ENCODE measurements around the gene HDGFL1. TPM values are rescaled to one million over a fixed set of nuclear protein-coding genes. Genes with fewer than 3 reads are reported as not detected.

HDGFL1 gene
- total and polyA plus RNA-seq, 9 donors: 0.05 TPM; not detected in 8

DNA sequence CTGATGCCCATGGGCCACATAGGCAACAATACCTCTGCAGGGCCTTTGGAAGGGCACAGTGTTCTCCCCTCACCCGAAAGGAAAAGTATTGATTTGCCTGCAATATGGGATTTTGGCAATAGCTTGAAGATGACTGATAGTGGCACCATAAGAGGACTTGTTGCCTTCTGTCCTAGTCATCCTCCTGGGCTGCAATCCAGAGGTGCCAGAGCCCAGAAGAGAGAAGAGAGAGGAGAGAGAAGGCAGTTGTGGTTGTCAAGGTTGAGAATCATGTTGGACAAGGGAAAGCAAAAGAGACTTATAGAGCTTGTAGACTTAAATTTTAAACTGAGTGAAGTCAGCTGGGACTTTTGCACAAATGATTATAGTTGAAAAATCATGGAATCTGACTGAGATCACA lies 14.6 kb downstream of the HDGFL1 start:
- H3K4me1 ChIP-seq (ENCODE audit: control insufficient read depth, insufficient read depth, low read length): no peaks in the 10 kb centered on the region
- no peaks in the 10 kb centered on the region for H3K36me3 ChIP-seq (ENCODE audit: control insufficient read depth, insufficient read depth, low read length)
- no peak for DNase-seq
- H3K27me3 ChIP-seq (ENCODE audit: control insufficient read depth, insufficient read depth, low read length): no peaks in the 10 kb centered on the region
- H3K27ac ChIP-seq (ENCODE audit: low read length): no peak overlapping the region
- no CpG with 5 or more reads among the region's 1 CpG for WGBS (ENCODE audit: insufficient coverage)
- no peaks in the 10 kb centered on the region for H3K9me3 ChIP-seq (replicated peaks; ENCODE audit: control insufficient read depth, low read depth, low read length)
- H3K4me3 ChIP-seq (ENCODE audit: low read length): no peak overlapping the region

DNA sequence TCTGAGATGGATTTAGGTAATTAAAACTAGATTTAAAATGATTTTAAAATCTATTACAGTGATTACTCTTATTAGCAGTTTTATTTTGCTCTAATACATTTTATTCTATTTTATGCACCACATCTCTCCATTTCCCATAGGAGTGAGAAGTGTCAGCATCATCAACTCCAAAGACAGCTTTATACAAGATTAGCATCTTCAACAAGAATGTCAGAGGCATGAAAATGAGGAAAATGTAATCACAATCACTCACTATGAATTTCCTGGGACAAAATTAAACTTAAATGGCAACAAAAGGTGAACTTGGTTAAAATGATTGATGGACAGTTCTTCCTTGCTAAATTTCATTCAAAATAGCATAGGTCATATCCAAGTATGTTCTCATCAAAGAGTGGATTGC lies 19.8 kb downstream of the HDGFL1 start:
- no peaks in the 10 kb centered on the region for H3K36me3 ChIP-seq (ENCODE audit: control insufficient read depth, insufficient read depth, low read length)
- H3K27ac ChIP-seq (ENCODE audit: low read length): no peak overlapping the region
- no peak for DNase-seq
- H3K9me3 ChIP-seq (replicated peaks; ENCODE audit: control insufficient read depth, low read depth, low read length): no peaks in the 10 kb centered on the region
- no peak overlapping the region for H3K4me3 ChIP-seq (ENCODE audit: low read length)
- H3K4me1 ChIP-seq (ENCODE audit: control insufficient read depth, insufficient read depth, low read length): no peaks in the 10 kb centered on the region
- no peaks in the 10 kb centered on the region for H3K27me3 ChIP-seq (ENCODE audit: control insufficient read depth, insufficient read depth, low read length)

DNA sequence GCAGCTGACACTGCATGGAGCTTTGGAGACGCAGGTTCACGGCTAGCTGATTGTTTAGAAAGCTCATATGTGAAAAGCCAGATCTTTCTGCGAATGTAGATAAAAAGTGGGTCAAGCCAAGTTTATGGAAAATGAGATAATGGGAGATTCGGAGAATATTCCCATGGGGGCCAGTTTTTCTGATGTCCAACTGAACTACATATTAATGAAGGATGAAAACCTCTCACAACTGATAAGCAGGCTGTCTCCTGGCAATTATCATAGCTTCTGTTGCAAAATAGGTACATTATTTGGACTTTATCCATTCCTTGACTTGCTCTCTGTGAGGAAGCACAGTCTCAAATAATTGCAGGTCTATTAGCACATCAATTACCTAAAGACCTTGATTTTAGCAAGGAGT lies 21.1 kb downstream of the HDGFL1 start:
- 88% methylated on average over 2 of the region's 4 CpGs for WGBS (ENCODE audit: insufficient coverage)
- DNase-seq: peak; percentile 8
- H3K9me3 ChIP-seq (replicated peaks; ENCODE audit: control insufficient read depth, low read depth, low read length): no peaks in the 10 kb centered on the region
- no peak overlapping the region for H3K4me3 ChIP-seq (ENCODE audit: low read length)
- H3K27ac ChIP-seq (ENCODE audit: low read length): no peak overlapping the region
- no peaks in the 10 kb centered on the region for H3K27me3 ChIP-seq (ENCODE audit: control insufficient read depth, insufficient read depth, low read length)
- no peaks in the 10 kb centered on the region for H3K36me3 ChIP-seq (ENCODE audit: control insufficient read depth, insufficient read depth, low read length)
- H3K4me1 ChIP-seq (ENCODE audit: control insufficient read depth, insufficient read depth, low read length): no peaks in the 10 kb centered on the region

DNA sequence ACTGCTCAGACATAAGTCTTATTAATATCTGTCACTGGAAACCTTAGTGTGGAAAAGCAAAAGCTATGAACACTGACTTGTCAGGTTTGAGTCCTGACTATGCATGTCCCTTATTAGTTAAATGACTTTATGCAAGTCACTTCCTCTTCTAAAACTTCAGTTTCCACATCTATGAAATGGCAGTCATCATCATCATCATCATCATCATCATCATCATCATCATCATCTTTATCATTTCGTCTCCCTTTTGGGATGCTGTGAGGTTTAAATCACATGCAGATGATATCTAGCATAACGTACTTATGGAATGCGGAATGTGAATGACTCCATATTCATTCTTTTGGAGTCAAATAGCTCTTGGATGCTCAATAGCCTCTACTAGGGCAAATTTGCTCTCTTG lies 24.5 kb downstream of the HDGFL1 start:
- no peaks in the 10 kb centered on the region for H3K36me3 ChIP-seq (ENCODE audit: control insufficient read depth, insufficient read depth, low read length)
- no CpG with 5 or more reads among the region's 3 CpGs for WGBS (ENCODE audit: insufficient coverage)
- H3K4me1 ChIP-seq (ENCODE audit: control insufficient read depth, insufficient read depth, low read length): peaks cover 4% of the 10 kb centered on the region
- H3K27ac ChIP-seq (ENCODE audit: low read length): no peak overlapping the region
- H3K9me3 ChIP-seq (replicated peaks; ENCODE audit: control insufficient read depth, low read depth, low read length): no peaks in the 10 kb centered on the region
- no peak for DNase-seq
- H3K4me3 ChIP-seq (ENCODE audit: low read length): no peak overlapping the region
- H3K27me3 ChIP-seq (ENCODE audit: control insufficient read depth, insufficient read depth, low read length): no peaks in the 10 kb centered on the region

DNA sequence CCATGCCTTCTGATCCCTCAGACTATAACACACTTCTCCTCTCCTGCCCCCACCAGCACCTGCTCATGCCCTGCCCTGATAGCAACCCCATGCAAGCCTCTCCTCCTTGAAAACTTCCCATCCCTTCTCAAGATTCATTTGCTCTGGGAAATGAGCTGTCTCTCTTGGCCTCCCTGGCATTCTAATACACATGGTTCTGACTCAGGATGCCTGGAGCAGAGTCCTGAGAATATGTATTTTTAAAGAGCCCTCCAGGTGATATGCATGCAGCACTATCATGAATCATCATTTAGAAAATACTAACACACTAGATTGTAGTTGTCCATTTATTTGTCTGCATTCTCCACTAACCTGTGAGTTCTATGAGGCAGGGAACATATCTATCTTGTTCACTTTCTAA lies 26.6 kb downstream of the HDGFL1 start:
- no peak for DNase-seq
- Histone ChIP-seq H3K4me3 (ENCODE audit: low read length) (no peak overlapping the region), H3K9me3 (replicated peaks; ENCODE audit: control insufficient read depth, low read depth, low read length) (no peaks in the 10 kb centered on the region), H3K27me3 (ENCODE audit: control insufficient read depth, insufficient read depth, low read length) (no peaks in the 10 kb centered on the region), H3K36me3 (ENCODE audit: control insufficient read depth, insufficient read depth, low read length) (no peaks in the 10 kb centered on the region), H3K4me1 (ENCODE audit: control insufficient read depth, insufficient read depth, low read length) (peaks cover 4% of the 10 kb centered on the region), H3K27ac (ENCODE audit: low read length) (no peak overlapping the region)

DNA sequence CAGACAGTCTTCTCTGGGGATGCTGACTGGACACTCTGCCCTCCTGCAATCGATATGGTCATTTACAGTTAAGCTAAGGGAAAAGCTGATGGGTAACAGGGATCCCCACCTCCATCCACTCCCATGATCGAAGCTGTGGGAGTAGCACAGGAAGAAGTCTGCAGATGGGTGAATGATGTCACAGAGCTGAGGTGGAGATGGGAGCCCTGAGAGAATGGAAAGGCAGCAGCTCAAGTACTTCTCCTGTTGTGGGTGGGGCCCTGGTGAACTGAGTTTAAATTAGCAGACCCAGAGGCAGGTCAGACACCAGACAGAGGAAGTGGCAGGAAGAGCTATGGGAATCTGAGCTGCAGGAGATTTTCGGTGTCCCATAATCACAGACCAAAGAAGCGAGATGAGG lies 29.0 kb downstream of the HDGFL1 start:
- peak; percentile 69 for DNase-seq
- H3K4me1 ChIP-seq (ENCODE audit: control insufficient read depth, insufficient read depth, low read length): peaks cover 4% of the 10 kb centered on the region
- H3K27me3 ChIP-seq (ENCODE audit: control insufficient read depth, insufficient read depth, low read length): no peaks in the 10 kb centered on the region
- 80% methylated on average over 2 of the region's 4 CpGs for WGBS (ENCODE audit: insufficient coverage)
- no peak overlapping the region for H3K27ac ChIP-seq (ENCODE audit: low read length)
- no peaks in the 10 kb centered on the region for H3K9me3 ChIP-seq (replicated peaks; ENCODE audit: control insufficient read depth, low read depth, low read length)
- H3K4me3 ChIP-seq (ENCODE audit: low read length): no peak overlapping the region
- no peaks in the 10 kb centered on the region for H3K36me3 ChIP-seq (ENCODE audit: control insufficient read depth, insufficient read depth, low read length)

DNA sequence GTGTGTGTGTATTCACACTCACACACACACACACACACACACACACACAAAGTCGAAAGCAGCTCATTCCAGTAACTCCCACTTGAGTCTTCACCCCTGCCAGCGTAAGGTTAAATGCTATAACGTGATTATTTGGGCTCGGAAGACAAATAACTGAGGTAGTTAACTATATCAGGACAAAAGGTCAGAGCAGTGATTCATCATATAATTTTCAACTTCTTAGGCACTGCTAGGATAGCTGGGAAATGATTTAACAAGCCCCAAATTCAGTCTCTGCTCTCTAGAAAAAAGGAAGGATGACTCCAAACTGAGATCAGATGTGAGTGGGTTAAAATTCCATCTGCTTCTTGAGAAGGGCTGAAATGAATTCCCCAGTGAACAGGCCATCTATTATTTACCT lies 30.7 kb downstream of the HDGFL1 start:
- no CpG with 5 or more reads among the region's 4 CpGs for WGBS (ENCODE audit: insufficient coverage)
- no peaks in the 10 kb centered on the region for H3K27me3 ChIP-seq (ENCODE audit: control insufficient read depth, insufficient read depth, low read length)

DNA sequence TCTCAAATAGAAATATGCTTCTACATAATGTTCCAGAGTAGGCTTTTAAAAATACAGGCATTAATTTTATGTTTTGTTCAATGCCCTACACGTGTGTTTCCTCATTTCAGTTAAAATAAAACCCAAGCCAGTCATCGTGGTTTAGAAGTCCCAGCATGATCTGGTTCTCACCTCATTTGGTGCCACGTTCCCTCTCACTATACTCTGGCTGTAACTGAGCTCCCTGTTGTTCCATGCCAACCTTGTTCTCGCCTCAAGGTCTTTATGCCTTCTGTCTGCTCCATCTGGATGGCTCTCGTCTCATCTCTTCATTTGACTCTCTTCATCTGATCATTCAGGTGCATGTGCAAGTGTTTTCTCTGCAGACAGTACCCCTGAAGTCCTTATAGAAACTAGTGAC lies 32.6 kb downstream of the HDGFL1 start:
- DNase-seq: no peak
- H3K9me3 ChIP-seq (replicated peaks; ENCODE audit: control insufficient read depth, low read depth, low read length): no peaks in the 10 kb centered on the region
- H3K4me1 ChIP-seq (ENCODE audit: control insufficient read depth, insufficient read depth, low read length): peaks cover 4% of the 10 kb centered on the region
- H3K4me3 ChIP-seq (ENCODE audit: low read length): no peak overlapping the region
- no peaks in the 10 kb centered on the region for H3K36me3 ChIP-seq (ENCODE audit: control insufficient read depth, insufficient read depth, low read length)
- H3K27ac ChIP-seq (ENCODE audit: low read length): no peak overlapping the region
- 86% methylated on average over 5 of the region's 5 CpGs for WGBS (ENCODE audit: insufficient coverage)
- H3K27me3 ChIP-seq (ENCODE audit: control insufficient read depth, insufficient read depth, low read length): no peaks in the 10 kb centered on the region

More for the DNA sequence above, 30.7 kb downstream of the HDGFL1 start:
- Histone ChIP-seq H3K4me1 (ENCODE audit: control insufficient read depth, insufficient read depth, low read length) (peaks cover 4% of the 10 kb centered on the region), H3K9me3 (replicated peaks; ENCODE audit: control insufficient read depth, low read depth, low read length) (no peaks in the 10 kb centered on the region), H3K4me3 (ENCODE audit: low read length) (no peak overlapping the region), H3K27ac (ENCODE audit: low read length) (no peak overlapping the region), H3K36me3 (ENCODE audit: control insufficient read depth, insufficient read depth, low read length) (no peaks in the 10 kb centered on the region)
- no peak for DNase-seq

DNA sequence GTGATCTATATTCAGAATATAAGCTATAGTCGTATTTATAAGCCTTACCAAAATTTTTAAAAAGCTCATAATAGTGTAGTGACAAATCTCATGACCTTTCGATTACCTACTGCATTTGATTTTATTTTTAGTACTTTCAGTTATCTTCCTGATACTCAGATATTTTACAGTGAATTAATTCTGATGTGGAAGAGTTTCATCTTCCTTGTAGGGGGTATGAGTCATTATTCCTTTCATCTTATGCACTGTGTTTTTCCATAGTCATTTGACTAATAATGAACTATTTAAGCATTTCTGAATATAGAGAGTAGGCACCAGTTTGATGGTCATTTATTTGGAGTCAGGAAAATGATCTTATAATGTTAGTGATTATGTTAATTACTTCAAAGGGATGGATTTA lies 36.4 kb downstream of the HDGFL1 start:
- DNase-seq: no peak
- WGBS (ENCODE audit: insufficient coverage): no CpG with 5 or more reads among the region's 2 CpGs
- Histone ChIP-seq H3K27ac (ENCODE audit: low read length) (no peak overlapping the region), H3K27me3 (ENCODE audit: control insufficient read depth, insufficient read depth, low read length) (no peaks in the 10 kb centered on the region), H3K36me3 (ENCODE audit: control insufficient read depth, insufficient read depth, low read length) (no peaks in the 10 kb centered on the region), H3K4me1 (ENCODE audit: control insufficient read depth, insufficient read depth, low read length) (no peaks in the 10 kb centered on the region), H3K9me3 (replicated peaks; ENCODE audit: control insufficient read depth, low read depth, low read length) (no peaks in the 10 kb centered on the region), H3K4me3 (ENCODE audit: low read length) (no peak overlapping the region)

DNA sequence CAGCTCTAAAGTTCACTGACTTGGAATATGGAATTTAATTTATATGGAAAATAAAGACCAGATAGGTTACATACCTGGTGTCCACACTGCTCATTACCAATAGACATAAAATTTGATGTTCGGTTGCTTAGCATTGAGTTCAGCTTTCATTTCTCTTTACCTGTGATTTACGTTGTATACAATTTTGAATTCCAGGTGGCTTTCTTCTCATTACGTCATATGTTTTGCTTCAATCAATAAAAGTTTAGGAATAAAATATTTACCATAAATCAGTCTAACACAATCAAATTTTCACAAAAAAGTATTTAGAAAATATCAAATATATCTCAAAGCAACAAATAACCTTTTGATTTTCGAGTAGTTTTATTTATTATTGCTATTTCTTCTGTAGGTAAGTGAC lies 40.8 kb downstream of the HDGFL1 start:
- no peaks in the 10 kb centered on the region for H3K27me3 ChIP-seq (ENCODE audit: control insufficient read depth, insufficient read depth, low read length)
- no peaks in the 10 kb centered on the region for H3K36me3 ChIP-seq (ENCODE audit: control insufficient read depth, insufficient read depth, low read length)
- H3K4me1 ChIP-seq (ENCODE audit: control insufficient read depth, insufficient read depth, low read length): no peaks in the 10 kb centered on the region
- H3K4me3 ChIP-seq (ENCODE audit: low read length): no peak overlapping the region
- WGBS (ENCODE audit: insufficient coverage): no CpG with 5 or more reads among the region's 4 CpGs
- no peaks in the 10 kb centered on the region for H3K9me3 ChIP-seq (replicated peaks; ENCODE audit: control insufficient read depth, low read depth, low read length)
- no peak overlapping the region for H3K27ac ChIP-seq (ENCODE audit: low read length)
- DNase-seq: no peak

DNA sequence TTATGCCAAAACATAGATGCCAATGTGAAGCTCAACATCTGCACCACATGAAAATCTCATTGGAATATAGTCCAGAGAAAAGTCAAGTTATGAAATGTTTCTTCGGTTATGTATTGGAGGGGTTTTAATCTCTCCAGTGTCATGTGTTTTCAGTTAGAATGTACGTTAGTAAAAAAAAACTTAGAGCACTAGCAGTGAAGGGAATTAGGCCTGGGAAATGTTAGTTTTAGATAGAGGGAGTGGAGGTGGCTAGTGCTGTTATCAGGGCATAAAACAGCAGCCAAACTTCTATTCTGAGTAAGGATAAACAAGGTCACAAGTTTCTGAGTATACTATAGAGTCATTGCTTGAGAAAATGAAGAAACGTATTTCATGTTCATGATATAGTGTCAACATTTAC lies 42.9 kb downstream of the HDGFL1 start:
- DNase-seq: peak; percentile 78
- WGBS (ENCODE audit: insufficient coverage): 20% methylated on average over 1 of the region's 3 CpGs
- H3K27ac ChIP-seq (ENCODE audit: low read length): peak overlapping the region; percentile 58

More for the DNA sequence above, 42.9 kb downstream of the HDGFL1 start:
- peaks cover 2% of the 10 kb centered on the region for H3K9me3 ChIP-seq (replicated peaks; ENCODE audit: control insufficient read depth, low read depth, low read length)
- H3K27me3 ChIP-seq (ENCODE audit: control insufficient read depth, insufficient read depth, low read length): no peaks in the 10 kb centered on the region
- no peaks in the 10 kb centered on the region for H3K4me1 ChIP-seq (ENCODE audit: control insufficient read depth, insufficient read depth, low read length)
- no peaks in the 10 kb centered on the region for H3K36me3 ChIP-seq (ENCODE audit: control insufficient read depth, insufficient read depth, low read length)
- H3K4me3 ChIP-seq (ENCODE audit: low read length): no peak overlapping the region

Data from muscle of leg (tissue), 11 donors.